ENCODE data around the gene NDST4. TPM values are rescaled to one million over a fixed set of nuclear protein-coding genes. Genes with fewer than 3 reads are reported as not detected.

The NDST4 gene
- polyA plus RNA-seq, 1 experiment = not detected

- no peak overlapping the region for H3K4me3 ChIP-seq (ENCODE audit: low read depth, low read length)
- no peaks in the 10 kb centered on the region for H3K36me3 ChIP-seq (ENCODE audit: control insufficient read depth, insufficient read depth, low read length)
- ChIA-PET CTCF (no interaction called here), POLR2A (no interaction called here)
- DNase-seq (ENCODE audit: low read depth) = no peak
- H3K27me3 ChIP-seq (ENCODE audit: control insufficient read depth, insufficient read depth, low read length) = no peaks in the 10 kb centered on the region
- TF ChIP-seq CTCF (IDR thresholded peaks at IDR 0.05; ENCODE audit: insufficient read depth, low read depth, low read length) = no peak
Measured at GRCh38 chr4:115152081-115152480, 38.7 kb upstream of the NDST4 start.

- TF ChIP-seq CTCF (IDR thresholded peaks at IDR 0.05; ENCODE audit: insufficient read depth, low read depth, low read length) = no peak
- no peak overlapping the region for H3K4me3 ChIP-seq (ENCODE audit: low read depth, low read length)
- H3K36me3 ChIP-seq (ENCODE audit: control insufficient read depth, insufficient read depth, low read length) = no peaks in the 10 kb centered on the region
- ChIA-PET POLR2A (no interaction called here), CTCF (no interaction called here)
- DNase-seq (ENCODE audit: low read depth) = no peak
- H3K27me3 ChIP-seq (ENCODE audit: control insufficient read depth, insufficient read depth, low read length) = no peaks in the 10 kb centered on the region
Measured at GRCh38 chr4:115149106-115149505, 35.7 kb upstream of the NDST4 start.

GRCh38 chr4:115145393-115146160 is 32.2 kb upstream of the NDST4 start:
- CTCF ChIA-PET = interaction anchor here (0.5 kb wide), 1 partner anchor 12 kb away, joined by 4 read pairs; no protein-coding TSS in a partner anchor
- no peak for TF ChIP-seq CTCF (IDR thresholded peaks at IDR 0.05; ENCODE audit: insufficient read depth, low read depth, low read length)
- Histone ChIP-seq H3K27me3 (ENCODE audit: control insufficient read depth, insufficient read depth, low read length) (no peaks in the 10 kb centered on the region), H3K4me3 (ENCODE audit: low read depth, low read length) (no peak overlapping the region), H3K36me3 (ENCODE audit: control insufficient read depth, insufficient read depth, low read length) (no peaks in the 10 kb centered on the region)
- POLR2A ChIA-PET = no interaction called here
- no peak for DNase-seq (ENCODE audit: low read depth)

- no peak overlapping the region for H3K4me3 ChIP-seq (ENCODE audit: low read depth, low read length)
- CTCF ChIA-PET = no interaction called here
- DNase-seq (ENCODE audit: low read depth) = no peak
- no peaks in the 10 kb centered on the region for H3K36me3 ChIP-seq (ENCODE audit: control insufficient read depth, insufficient read depth, low read length)
- POLR2A ChIA-PET = no interaction called here
- no peak for TF ChIP-seq CTCF (IDR thresholded peaks at IDR 0.05; ENCODE audit: insufficient read depth, low read depth, low read length)
- H3K27me3 ChIP-seq (ENCODE audit: control insufficient read depth, insufficient read depth, low read length) = no peaks in the 10 kb centered on the region
Measured at GRCh38 chr4:115128037-115128436, 14.6 kb upstream of the NDST4 start.

GRCh38 chr4:115126491-115126890 is 13.1 kb upstream of the NDST4 start:
- CTCF ChIA-PET = interaction anchor here (0.6 to 1.1 kb wide), 2 partner anchors 13 to 544 kb away, joined by 3 to 4 read pairs; no protein-coding TSS in a partner anchor
- no peaks in the 10 kb centered on the region for H3K27me3 ChIP-seq (ENCODE audit: control insufficient read depth, insufficient read depth, low read length)
- no peaks in the 10 kb centered on the region for H3K36me3 ChIP-seq (ENCODE audit: control insufficient read depth, insufficient read depth, low read length)
- DNase-seq (ENCODE audit: low read depth) = no peak
- POLR2A ChIA-PET = no interaction called here
- no peak for TF ChIP-seq CTCF (IDR thresholded peaks at IDR 0.05; ENCODE audit: insufficient read depth, low read depth, low read length)
- no peak overlapping the region for H3K4me3 ChIP-seq (ENCODE audit: low read depth, low read length)
